ENCODE measurements around the gene C3orf33. TPM values are rescaled to one million over a fixed set of nuclear protein-coding genes. Genes with fewer than 3 reads are reported as not detected.

C3orf33 gene
- total and polyA plus RNA-seq, 2 of the 8 experiments (the other 6 are each of a cell fraction or from before 2014, with no cell fraction given), result 3.4 to 4.5 TPM

DNA sequence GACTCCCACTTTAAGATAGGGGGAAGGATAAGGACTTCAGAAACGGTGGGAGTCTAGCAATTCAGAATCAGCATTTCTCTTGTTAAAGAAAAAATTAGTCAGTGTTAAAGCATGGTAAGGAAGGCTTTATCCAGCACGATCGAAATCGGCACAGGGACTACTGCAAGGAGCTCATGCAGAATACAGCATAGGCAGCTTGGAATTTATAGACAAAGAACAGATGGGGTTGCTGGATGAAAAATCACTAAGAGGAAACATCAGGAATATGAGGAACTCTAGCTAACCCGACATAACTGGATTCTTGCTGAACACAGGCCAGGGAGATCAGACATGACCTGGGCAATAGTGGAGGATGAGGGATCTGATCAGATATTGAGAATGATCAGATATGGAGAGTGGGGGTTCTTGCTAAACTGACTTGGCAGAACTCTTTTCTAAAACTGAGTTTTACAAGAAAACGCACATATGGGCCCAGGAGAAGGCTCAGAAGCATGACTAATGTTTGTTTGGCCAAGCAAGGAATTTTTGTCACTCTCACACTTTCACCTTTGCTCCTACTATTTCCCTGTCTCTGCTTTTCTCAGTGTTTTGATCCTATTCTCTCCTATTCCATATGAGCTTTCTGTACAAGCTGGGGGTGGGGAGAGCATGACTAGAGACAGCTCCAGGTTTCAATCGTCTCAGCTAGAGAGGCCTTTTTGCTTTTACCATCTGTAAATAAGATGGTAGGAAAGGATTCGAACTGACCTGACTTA lies 57.3 kb downstream of the C3orf33 start (continued):
- TF ChIP-seq JUN (IDR thresholded peaks at IDR 0.05; ENCODE audit: low read depth, low read length) (no peak), RAD21 (IDR thresholded peaks at IDR 0.05 in 1 of 2, conservative IDR thresholded peaks at IDR 0.05 in 1 of 2; ENCODE audit: low read depth in 2 of 2, low read length in 2 of 2) (no peak), FOSL1 (IDR thresholded peaks at IDR 0.05; ENCODE audit: insufficient read depth, low read depth, low read length) (no peak), CREB1 (IDR thresholded peaks at IDR 0.05) (no peak), TAF7 (optimal IDR thresholded peaks at IDR 0.05; ENCODE audit: borderline replicate concordance, low read depth, low read length) (no peak), TEAD4 (IDR thresholded peaks at IDR 0.05; ENCODE audit: low read depth, low read length) (no peak), CEBPB (IDR thresholded peaks at IDR 0.05; ENCODE audit: low read depth, low read length) (no peak), KDM4A (IDR thresholded peaks at IDR 0.05; ENCODE audit: low read depth, low read length, severe bottlenecking) (no peak), BRCA1 (IDR thresholded peaks at IDR 0.05; ENCODE audit: low read depth, low read length) (no peak), YY1 (IDR thresholded peaks at IDR 0.05; ENCODE audit: low read depth, low read length) (no peak)
- TF ChIP-seq, protein P1, sequence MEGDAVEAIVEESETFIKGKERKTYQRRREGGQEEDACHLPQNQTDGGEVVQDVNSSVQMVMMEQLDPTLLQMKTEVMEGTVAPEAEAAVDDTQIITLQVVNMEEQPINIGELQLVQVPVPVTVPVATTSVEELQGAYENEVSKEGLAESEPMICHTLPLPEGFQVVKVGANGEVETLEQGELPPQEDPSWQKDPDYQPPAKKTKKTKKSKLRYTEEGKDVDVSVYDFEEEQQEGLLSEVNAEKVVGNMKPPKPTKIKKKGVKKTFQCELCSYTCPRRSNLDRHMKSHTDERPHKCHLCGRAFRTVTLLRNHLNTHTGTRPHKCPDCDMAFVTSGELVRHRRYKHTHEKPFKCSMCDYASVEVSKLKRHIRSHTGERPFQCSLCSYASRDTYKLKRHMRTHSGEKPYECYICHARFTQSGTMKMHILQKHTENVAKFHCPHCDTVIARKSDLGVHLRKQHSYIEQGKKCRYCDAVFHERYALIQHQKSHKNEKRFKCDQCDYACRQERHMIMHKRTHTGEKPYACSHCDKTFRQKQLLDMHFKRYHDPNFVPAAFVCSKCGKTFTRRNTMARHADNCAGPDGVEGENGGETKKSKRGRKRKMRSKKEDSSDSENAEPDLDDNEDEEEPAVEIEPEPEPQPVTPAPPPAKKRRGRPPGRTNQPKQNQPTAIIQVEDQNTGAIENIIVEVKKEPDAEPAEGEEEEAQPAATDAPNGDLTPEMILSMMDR (IDR thresholded peaks at IDR 0.05; ENCODE audit: control extremely low read depth in 1 of 3, insufficient read depth in 1 of 3, low read depth in 1 of 3, low read length in 3 of 3), result no peak

All from H1 (cell line).